ENCODE results near the gene COL6A3. TPM values are rescaled to one million over a fixed set of nuclear protein-coding genes. Genes with fewer than 3 reads are reported as not detected.

COL6A3 gene
- total RNA-seq, 1 donor from 2014 or later: 23.9 TPM

DNA sequence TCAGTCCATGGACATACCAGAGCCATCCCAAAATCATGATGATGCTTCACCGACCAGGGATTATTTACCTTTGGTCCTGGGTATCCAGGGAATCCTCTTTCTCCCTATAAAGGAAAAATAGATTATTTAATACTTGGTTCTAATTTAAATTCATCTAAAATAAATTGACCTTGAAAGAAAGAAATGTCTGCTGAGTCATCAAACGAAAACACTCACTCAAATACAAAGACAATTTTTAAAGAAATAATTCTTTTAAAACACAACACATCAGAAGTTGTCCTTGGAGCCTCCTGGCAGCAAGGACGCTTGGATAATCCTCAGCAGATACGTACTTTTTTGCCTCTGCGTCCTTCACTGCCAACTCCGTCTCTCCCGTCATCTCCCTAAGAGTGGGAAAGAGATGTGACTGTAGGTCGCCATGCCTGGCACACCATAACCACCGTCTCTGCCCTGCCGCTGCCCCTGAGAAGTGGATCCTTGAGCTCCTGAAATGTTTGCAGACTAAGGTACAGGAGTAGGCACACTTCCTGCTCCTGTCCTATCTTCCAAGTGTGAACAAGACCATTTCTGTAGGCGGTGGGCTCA lies 65.6 kb downstream of the COL6A3 start:
- no peak for DNase-seq

DNA sequence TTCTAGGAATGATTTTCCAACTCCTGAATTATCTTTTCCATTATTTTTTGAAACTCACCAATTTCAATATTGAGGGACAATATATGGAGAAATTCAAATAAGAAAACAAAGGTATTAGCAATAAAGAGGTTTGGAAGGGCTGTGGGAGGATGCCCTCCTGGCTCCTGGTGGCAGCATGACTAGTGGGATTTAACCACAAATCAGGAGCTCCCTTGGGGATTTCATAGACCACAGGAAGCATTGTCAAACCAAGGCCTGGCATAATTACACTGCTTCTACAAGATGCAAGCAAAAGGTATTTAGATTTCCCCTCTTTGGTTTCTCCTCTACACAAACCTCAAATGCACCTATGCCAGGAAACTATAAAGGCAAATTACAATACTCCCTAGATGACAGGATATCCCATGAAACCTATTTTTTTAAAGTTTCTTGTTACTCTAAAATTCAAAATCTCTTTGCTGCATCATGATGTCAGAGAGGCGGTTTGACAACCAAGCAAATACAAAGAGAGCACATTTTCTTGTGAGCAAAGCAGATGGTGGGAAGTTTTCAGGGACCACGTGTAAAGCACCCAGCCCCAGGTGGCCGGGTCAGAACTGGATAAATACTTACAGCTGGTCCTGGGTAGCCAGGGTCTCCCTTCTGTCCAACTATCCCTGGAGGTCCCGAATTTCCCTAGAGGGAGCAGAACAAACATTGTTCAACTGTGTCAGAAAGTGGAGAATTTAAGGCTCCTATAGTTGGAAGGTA lies 67.9 kb downstream of the COL6A3 start:
- no peak for DNase-seq

DNA sequence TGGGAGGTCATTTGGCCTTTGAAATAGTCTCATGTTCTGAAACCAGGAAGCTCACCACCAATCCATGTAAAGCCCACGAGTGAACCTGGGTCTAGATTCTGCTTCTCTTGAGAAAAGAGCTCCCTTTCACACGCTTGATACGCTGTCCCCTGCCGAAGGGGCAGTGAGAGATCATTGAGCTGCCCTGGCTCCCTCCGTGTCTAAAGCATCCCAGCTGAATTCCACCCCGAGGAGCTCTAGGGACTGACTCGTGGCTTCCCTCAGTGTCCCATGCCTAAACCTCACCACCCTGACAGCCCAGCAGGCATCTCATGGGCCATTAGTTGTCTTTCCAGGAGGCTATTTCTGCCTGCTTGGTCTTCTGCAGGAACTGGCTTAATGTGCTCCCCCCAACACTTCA lies 68.6 kb downstream of the COL6A3 start:
- no peak for DNase-seq

DNA sequence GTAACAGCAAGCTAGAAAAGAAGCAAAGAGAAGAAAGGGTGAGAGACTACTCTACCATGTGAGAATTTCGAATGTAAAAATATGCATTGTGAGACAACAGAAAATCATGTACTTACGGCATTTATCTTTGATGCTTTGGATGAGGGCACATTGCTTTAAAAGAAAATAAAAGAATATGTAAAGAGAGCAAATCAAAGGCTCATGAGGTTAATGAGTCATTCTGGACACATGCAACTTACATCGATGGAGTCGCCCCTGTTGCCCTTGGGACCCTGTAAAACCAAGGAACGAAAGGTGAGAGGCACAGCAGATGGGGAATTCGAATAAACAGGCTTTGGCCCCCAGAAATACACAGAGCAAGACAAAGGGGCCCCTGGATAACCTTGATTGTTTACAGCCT lies 69.0 kb downstream of the COL6A3 start:
- no peak for DNase-seq

DNA sequence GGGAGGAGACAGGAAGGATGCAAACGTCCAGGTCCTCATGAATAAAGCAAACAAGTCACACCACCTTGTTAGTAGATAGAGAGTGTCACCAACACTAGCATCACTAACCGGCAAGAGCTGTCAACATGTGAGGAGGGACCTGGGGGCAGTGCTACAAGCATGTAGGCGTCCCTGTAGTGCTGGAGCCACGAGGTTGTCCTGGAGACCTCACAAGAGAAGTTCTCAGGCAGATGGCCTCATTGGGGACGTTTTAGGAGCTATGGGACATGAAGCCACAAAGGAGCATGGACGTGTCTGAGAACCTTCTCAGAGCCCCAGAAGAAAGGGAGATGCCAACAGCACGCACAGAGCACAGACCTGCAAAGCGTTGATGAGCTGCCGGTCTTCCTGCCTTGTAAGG lies 70.0 kb downstream of the COL6A3 start:
- DNase-seq: no peak

DNA sequence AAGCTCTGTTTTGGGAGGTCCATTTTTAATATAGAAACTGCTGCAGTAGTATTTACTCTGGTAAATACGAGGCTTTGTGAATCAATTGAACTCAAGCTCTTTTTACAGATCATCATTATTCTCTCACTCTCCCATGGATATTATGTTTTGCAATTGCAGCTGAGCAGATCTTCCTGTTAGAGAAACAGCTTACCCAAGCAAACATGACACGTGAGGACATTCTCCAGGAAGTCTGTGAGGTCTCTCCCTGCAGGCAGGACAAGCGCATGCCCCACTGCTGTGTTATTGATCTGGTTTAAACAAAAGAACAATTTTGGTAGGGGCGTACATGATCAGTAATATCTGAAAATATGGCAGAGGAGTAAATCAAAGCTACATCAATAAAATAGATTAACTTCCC lies 72.1 kb downstream of the COL6A3 start:
- no peak for DNase-seq

DNA sequence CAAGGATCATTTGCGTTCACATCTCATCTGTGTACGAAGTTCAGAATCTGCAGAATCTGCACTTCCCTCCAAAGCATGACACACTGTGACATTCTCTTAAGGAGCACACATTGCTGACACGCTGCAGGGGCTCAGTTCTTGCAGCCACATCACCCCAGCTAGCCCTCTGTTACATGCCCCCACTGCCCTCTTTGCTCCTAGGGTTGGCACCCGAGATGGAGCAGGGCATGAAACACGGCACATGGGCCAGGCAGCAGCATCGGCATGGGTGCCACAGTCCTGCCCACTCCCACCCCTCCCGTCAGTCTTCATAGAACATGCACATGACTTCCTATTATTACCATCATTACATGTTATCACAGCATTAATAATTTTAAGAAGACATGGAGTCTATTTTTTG lies 76.4 kb downstream of the COL6A3 start:
- no peak for DNase-seq

DNA sequence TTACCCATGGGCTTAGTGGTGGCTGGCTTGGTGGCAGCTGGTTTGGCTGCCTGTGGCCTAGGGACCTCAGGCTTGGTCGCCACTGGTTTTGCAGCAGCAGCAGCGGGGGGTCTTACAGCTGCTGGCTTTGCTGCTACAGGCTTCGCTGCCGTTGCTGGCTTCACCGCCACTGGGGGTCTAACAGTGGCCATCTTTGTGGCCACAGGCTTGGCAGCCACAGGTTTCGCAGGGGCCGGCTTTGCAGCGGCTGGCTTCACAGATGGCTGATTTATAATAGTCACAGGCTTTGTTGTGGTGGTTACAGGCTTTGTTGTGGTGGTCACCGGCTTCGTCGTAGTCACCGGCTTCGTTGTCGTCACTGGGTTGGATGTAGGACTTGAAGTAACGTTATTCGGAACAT lies 77.8 kb downstream of the COL6A3 start:
- DNase-seq: no peak

DNA sequence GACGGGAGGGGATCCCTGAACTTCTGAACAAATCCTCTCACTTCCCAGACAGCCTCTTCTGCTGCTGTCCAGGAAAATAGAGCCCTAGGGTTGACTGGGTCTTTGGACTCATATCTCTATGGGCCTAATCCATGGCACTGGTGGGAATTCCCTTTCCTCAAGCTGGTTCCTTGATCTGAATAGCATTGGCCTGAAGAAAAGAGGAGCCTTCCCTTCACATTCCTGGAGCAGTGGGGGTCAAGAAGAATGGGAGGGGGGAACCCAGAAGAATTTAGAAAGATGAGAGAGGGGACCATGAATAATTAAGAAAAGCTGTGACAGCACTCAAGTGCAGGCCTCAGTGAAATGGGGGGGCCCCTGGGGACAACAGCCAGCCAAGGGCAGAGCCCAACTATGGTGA lies 80.2 kb downstream of the COL6A3 start:
- no peak for DNase-seq

DNA sequence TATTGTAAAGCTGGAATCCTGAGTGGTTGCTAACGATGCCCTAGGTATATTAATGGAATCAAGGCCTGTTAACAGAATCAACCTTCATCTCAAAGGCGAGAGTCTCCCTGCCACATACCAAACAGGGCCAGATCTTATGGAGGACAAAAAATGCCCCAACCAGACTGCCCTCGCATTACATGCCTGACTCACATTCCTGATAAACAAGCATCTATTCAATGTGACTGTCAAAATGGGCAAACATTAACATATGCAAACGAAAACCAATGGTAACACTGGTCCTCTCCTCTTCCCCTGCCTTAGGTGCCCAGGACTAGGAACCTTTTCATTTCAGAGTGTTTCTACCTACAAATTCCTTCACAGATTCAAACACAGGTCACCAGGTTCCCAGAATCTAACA lies 83.4 kb downstream of the COL6A3 start:
- DNase-seq: no peak

DNA sequence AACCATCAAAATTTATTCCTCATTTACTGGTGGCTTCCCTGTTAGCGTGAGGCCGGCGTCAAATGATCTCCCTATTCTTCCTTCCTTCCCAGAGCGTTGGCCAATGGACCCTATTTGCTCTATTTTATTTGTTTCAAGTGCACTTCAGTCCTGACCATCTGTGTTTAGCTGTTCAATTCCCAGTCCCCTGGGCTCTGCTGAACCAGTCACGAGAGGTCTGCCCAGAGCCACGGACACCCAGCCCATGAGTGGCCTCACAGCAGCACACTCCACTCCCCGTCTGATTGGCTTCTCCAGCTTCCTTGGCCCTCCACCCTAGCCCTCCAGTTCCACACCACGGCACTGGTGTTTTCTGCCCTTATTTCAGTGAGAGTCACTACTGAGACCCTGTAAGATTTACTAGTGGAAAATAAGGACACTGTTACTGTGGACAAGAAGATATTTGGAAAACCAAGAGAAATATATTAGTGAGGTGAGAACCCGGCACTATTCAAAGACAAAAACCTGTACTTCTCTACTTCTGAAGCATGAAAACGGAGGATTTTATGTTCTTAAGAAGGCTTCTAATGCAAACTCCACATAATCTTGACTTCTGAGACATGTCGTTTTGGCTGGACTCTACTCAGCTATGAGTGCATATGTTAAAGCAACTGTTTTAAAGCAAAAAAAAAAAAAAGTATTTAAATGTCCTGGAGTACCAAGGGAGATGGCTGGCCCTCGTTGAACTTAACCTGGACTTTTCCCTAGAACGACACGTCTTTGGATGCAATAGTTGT lies 86.6 kb downstream of the COL6A3 start:
- DNase-seq: no peak

DNA sequence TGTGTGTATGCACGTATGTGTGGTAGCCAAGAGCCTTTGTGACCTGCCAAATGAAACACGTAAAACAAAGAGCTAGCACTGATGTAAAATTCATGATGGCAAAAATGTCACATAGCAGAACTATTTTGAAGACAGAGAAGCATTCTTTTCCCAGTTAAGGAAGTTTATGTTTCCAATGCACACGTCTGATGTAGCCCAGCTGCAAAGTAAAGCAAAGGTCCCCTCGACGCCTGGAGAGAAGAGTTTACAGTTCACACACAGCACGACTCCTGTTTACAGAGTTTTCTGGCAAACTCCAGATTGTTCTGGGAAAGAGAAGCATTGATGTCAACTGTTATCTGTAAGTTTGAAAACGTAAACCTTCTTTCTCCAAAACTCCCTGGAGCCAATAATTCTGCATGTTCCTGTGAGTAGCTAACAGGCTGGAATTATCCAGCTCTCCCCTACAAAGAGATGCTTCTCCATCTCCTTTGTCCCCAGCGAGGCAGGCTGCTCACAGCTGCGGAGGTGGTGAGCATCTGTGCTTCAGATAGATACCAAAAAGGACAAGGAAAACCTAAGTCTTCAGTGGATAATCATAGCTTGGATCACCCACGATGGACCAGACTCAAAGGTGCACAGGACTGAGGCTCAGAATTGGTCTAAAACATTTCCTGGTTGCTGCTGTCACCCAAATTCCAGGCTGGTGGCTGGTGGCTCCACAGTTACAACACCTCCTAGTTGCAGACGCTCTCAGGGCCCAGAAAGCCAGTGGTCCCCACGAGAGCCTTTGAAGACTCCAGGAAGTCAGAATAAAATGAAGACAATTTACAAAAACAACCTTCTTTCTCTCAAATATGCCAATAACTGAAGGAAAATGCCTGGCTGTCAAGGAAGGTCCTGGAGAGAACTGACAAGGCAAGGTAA lies 87.4 kb downstream of the COL6A3 start:
- no peak for DNase-seq

DNA sequence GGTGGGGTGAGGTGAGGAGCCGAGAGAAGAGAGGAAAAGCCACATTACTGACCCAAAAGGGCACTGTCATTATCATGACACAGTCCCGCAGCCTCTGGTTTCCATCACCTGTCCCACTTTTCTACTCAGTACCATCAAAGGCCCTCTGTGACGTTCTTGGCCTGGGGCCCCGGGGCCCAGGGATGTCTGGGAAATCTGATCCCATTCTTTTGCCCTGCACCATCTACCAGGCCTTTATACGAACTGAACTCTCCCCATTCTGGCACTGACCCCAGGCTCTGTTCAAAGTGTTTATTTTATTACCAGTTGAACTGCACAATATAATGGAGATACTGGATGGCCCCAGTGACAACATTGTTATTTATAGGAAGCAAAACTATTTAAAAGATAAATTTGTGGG lies 89.1 kb downstream of the COL6A3 start:
- DNase-seq: no peak

DNA sequence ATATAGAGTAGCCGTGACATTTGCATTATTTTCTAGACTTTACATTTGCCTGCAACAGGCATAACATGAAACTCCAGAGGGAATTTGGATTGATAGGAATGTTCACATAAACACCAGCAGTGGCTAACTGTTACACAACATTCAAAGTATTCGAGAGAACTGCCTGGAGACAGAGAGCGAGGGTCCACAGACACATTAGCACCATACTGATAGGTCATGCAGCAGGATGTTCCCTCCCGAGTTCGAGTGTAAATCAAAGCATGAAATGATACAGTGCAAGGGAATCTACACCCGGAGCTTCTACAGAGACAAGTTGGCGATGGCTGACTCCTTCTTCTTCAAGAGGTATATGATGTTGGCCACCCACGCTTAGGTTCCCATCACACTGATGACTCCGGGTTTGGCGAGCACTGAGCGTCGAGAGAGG lies 89.5 kb downstream of the COL6A3 start:
- no peak for DNase-seq

DNA sequence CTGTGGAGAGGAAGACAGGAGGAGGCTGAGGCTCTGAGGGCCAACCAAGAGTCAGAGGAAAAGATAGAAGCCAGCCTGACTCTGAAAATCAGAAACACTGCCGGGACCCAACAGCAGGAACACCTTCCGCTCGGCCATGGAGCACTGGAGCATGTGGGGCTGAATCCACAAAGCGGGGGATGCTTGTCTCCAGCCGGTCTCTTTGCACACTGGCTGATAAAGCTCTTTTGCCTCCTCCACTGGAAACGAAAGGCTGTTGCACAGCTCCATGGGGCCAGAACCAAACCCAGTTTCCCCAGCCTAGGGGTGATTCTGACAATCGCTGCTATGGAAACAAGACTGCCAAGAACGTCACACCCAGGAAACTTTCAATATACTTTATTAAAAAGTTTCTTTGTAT lies 90.3 kb downstream of the COL6A3 start:
- no peak for DNase-seq

DNA sequence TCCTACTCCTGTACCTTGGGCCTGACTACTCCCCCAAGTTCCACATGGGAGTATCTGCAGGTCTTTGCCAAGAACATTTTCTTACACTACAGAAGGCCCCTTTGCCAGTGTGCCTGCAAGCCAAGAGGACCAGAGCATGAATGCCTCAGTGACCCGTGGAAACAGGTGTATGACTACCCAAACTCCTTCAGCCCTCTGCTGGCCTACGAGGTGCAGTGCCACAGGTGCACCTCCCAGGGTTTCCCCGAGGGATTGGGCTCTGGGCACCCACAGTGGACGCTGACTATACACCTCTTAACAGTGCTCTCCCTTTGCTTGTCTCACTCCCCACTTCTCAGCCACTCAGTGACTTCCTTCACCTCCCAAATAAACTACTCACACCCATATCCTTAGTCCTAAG lies 91.4 kb downstream of the COL6A3 start:
- DNase-seq: no peak

DNA sequence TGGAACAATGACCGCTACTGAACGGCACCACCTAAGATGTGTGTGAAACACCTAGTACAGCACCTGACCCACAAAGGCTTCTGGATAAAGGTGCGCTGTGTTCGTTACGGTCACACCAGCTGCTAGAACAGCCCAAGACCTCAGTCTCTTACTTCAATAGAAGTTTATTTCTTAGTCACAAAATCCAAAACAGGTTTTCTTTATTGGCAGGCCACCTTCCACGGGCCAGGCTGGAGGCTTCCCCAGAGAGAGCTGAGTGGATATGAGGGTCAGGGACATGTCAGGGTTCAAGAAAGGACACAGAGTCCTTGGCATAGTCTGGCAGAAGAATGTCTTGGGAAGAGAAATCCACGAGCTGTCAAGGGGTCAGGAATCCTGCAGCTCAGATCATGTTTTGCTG lies 92.2 kb downstream of the COL6A3 start:
- DNase-seq: no peak

DNA sequence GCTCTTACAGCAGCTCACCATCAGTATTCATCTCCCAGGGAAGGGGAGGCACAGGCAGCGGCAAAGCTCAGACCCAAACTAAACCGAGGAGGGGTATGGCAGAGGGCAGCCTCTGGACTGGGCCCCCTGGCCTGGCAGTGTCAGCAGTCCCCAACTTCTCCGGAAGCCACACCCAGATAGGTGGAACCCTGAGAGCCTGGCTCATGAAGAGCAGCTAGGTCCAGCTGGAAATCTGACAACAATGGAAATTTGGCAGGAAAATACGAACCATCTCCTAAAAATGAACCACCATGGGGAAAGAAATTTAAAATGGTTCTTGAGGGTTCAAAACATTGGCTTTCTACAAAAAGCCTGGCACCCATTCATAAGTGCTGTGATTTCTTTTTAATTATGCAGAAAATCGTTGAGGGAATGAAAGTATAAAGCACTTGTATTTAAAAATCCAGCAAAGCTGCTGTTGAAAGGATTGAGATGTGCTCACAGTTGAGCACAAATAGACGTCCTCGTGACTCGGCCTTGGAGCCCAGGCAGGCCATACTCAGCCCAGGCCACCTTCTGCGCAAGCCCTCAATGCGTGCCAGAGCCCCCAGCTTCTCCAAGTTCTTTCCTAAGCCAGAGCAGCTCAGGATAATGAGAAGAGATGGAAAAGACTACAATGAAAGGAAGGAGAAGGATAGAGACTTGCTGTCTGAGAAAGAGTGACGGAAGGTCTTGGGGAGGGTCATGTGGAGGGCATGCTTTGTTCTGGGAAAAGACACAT lies 93.0 kb downstream of the COL6A3 start:
- DNase-seq: no peak

DNA sequence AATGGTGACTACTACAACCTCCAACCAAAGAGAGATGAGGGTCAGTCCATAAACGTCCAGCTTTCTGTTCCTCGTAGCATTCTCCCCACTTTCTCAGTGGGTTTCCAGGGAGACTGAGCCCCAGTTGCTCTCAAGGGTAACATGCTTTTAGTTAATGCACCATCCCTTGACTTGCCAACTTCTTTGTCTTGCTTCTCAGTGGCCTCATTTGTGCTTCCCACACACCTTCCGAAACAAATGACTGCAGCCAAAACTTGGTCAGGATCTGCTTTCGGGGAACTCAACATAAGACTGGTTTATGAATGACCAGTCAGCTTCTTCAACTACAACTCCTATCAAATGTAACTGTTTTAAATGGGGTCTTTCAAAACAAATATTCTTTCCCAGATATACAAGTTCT lies 94.1 kb downstream of the COL6A3 start:
- DNase-seq: no peak

DNA sequence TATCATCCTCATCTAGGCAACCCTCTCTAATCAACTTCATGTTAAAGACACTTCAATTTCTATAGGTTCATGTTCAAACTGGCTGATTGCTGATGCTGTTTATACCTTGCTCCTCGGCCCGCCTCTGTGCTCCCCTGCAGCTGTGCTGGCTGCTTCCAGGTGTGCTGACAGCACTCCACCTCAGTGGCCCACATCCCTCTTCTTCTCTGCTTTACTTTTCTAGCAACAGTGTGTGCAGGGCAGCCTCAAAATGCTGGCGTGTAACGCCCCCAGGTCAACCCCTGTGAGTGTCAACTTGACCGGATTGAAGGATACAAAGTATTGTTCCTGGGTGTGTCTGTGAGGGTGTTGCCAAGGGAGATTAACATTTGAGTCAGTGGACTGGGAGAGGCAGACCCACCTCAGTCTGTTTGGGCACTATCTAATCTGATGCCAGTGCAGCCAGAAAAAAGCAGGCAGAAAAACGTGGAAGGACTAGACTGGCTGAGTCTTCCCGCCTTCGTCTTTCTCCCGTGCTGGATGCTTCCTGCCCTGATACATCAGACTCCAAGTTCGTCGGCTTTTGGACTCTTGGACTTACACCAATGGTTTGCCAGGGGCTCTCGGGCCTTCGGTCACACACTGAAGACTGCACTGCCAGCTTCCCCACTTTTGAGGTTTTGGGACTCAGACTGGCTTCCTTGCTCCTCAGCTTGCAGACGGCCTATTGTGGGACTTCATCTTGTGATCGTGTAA lies 94.7 kb downstream of the COL6A3 start:
- no peak for DNase-seq

DNA sequence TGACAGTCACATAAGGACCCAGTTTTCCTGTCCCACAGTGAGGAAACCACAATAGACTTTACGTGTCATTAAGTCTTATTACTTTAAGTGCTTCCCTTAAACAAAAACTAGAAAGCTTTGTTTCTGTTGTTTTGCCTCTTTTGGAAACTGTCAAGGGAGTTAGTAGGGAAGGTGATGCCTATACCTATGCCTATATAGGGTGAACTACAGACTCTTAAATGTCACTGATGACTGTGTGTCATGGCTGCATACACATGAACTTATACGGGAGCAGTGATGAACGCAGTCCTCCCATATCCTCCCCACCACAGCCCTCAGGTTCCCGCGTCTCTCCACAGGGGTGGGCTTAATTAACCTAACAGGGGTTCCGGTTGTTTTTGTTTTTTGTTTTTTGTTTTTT lies 97.6 kb downstream of the COL6A3 start:
- no peak for DNase-seq
